GM21526 (cell line): Measurements from ENCODE around the gene RASAL3.

Source experiments
- ATAC-seq: cut with Tn5 transposase; IDR thresholded peaks from one replicate; pipeline ENCODE4 v1.9.1; 2021; ENCODE audit warnings: moderate library complexity; ENCODE audit not compliant: unreplicated experiment, low FRiP score

RASAL3 gene

GRCh38 chr19:15450528-15450890 lies 13.8 kb downstream of the RASAL3 start:
- no peak for ATAC-seq

- no peak for ATAC-seq
Measured at GRCh38 chr19:15449620-15450527, 14.5 kb downstream of the RASAL3 start, which contains the start of gene WIZ. Gene WIZ (minus strand): TSS chr19:15449956. CDS start chr19:15448307, 1,649 bp downstream.

- ATAC-seq: no peak
Measured at GRCh38 chr19:15448778-15449619, 15.3 kb downstream of the RASAL3 start.

- ATAC-seq: no peak
Measured at GRCh38 chr19:15448044-15448777, 16.1 kb downstream of the RASAL3 start.

GRCh38 chr19:15447057-15447456 lies 17.3 kb downstream of the RASAL3 start:
- no peak for ATAC-seq

GRCh38 chr19:15445807-15446376 lies 18.5 kb downstream of the RASAL3 start:
- no peak for ATAC-seq

- ATAC-seq: no peak
Measured at GRCh38 chr19:15445227-15445605, 19.1 kb downstream of the RASAL3 start.

GRCh38 chr19:15444505-15445226 lies 19.7 kb downstream of the RASAL3 start:
- ATAC-seq: no peak

GRCh38 chr19:15443838-15444237 lies 20.5 kb downstream of the RASAL3 start:
- no peak for ATAC-seq

GRCh38 chr19:15443325-15443724 lies 21.0 kb downstream of the RASAL3 start:
- ATAC-seq: no peak

- no peak for ATAC-seq
Measured at GRCh38 chr19:15442142-15442920, 22.0 kb downstream of the RASAL3 start.

- ATAC-seq: no peak
Measured at GRCh38 chr19:15441317-15441716, 23.0 kb downstream of the RASAL3 start.

- no peak for ATAC-seq
Measured at GRCh38 chr19:15439821-15440641, 24.3 kb downstream of the RASAL3 start.

- no peak for ATAC-seq
Measured at GRCh38 chr19:15439078-15439799, 25.1 kb downstream of the RASAL3 start.

GRCh38 chr19:15438577-15438976 lies 25.8 kb downstream of the RASAL3 start:
- no peak for ATAC-seq

GRCh38 chr19:15438124-15438496 lies 26.2 kb downstream of the RASAL3 start:
- no peak for ATAC-seq

- ATAC-seq: no peak
Measured at GRCh38 chr19:15437355-15438123, 26.8 kb downstream of the RASAL3 start.
